Measurements from ENCODE around the gene ARSG.

GRCh38 chr17:68317458-68317857 lies 26.2 kb downstream of the ARSG start:
- TF ChIP-seq CTCF (IDR thresholded peaks at IDR 0.05; ENCODE audit: extremely low read depth in 1 of 2, insufficient read depth in 1 of 2, low read depth in 1 of 2, low read length in 2 of 2): no peak
- TF ChIP-seq POLR2A (IDR thresholded peaks at IDR 0.05; ENCODE audit: low read depth, low read length): no peak
- TF ChIP-seq MAX (IDR thresholded peaks at IDR 0.05; ENCODE audit: insufficient read depth, insufficient read length): no peak
- no peak for TF ChIP-seq JUN (IDR thresholded peaks at IDR 0.05; ENCODE audit: borderline replicate concordance, insufficient read depth, insufficient read length, low read depth)
- TF ChIP-seq MYC (IDR thresholded peaks at IDR 0.05; ENCODE audit: low read depth, low read length): no peak
- no peak for TF ChIP-seq POLR2AphosphoS5 (IDR thresholded peaks at IDR 0.05; ENCODE audit: insufficient read depth, low read depth, low read length)
- TF ChIP-seq EZH2 (IDR thresholded peaks at IDR 0.05; ENCODE audit: borderline replicate concordance, low read depth, low read length, severe bottlenecking): no peak
- no peak for TF ChIP-seq GATA2 (IDR thresholded peaks at IDR 0.05; ENCODE audit: insufficient read depth, insufficient read length, low read depth, low read length)
- TF ChIP-seq FOS (IDR thresholded peaks at IDR 0.05; ENCODE audit: borderline replicate concordance, insufficient read depth, low read length): no peak
